ENCODE results near the gene BAG5.

Gene BAG5

DNA sequence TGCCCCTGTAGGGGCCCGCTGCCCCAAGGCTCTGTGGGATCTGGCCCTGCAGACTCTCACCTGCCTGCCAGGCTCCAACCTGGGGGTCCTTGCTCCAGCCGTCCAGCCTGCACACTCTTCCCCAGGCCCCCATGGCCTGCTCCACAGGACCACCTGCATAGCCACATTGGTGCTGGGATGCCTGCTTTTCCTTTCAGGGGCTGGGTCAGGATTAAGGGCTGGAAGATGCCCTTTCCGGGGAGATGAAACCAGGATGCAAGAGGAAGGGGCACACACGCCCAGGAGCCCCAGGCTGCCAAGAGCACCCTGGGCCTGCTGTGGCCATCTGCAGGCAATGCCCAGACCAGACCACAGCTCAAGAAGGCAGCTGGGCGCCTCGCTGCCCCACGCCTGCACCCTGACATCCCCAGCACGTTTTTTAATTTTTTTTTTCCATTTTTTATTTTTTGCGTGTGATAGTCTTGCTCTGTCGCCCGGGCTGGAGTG is 15.0 kb downstream of the BAG5 start:
- DNase-seq (ENCODE audit: extremely low spot score): no peak
- ChIA-PET CTCF (interaction anchor here (0.6 to 2.4 kb wide), 5 partner anchors 10 to 61 kb away, joined by 4 to 26 read pairs (median 6); no protein-coding TSS in a partner anchor), POLR2A (interaction anchor here (0.7 to 2.6 kb wide), 2 partner anchors 26 to 29 kb away, joined by 7 to 16 read pairs; no protein-coding TSS in a partner anchor)
- TF ChIP-seq SP1 (IDR thresholded peaks at IDR 0.05) (no peak), SUZ12 (IDR thresholded peaks at IDR 0.05) (no peak), FOXA1 (IDR thresholded peaks at IDR 0.05) (no peak), CTBP1 (IDR thresholded peaks at IDR 0.05; ENCODE audit: borderline replicate concordance) (no peak), ZNF384 (IDR thresholded peaks at IDR 0.05) (no peak), ARNT (IDR thresholded peaks at IDR 0.05) (no peak), HDGF (IDR thresholded peaks at IDR 0.05; ENCODE audit: borderline replicate concordance) (no peak), LEF1 (IDR thresholded peaks at IDR 0.05; ENCODE audit: borderline replicate concordance) (no peak), FOXK2 (IDR thresholded peaks at IDR 0.05) (no peak), L3MBTL2 (conservative IDR thresholded peaks at IDR 0.05) (no peak), BHLHE40 (IDR thresholded peaks at IDR 0.05; ENCODE audit: borderline replicate concordance) (no peak), FOXM1 (IDR thresholded peaks at IDR 0.05; ENCODE audit: borderline replicate concordance) (no peak)
- TF ChIP-seq, protein P1, sequence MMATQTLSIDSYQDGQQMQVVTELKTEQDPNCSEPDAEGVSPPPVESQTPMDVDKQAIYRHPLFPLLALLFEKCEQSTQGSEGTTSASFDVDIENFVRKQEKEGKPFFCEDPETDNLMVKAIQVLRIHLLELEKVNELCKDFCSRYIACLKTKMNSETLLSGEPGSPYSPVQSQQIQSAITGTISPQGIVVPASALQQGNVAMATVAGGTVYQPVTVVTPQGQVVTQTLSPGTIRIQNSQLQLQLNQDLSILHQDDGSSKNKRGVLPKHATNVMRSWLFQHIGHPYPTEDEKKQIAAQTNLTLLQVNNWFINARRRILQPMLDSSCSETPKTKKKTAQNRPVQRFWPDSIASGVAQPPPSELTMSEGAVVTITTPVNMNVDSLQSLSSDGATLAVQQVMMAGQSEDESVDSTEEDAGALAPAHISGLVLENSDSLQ (IDR thresholded peaks at IDR 0.05): no peak

GRCh38 chr14:103546652-103547454 is 15.6 kb downstream of the BAG5 start:
- ChIA-PET POLR2A (interaction anchor here (0.7 to 2.6 kb wide), 3 partner anchors 26 to 28 kb away, joined by 7 to 16 read pairs (median 14); no protein-coding TSS in a partner anchor), CTCF (interaction anchor here (0.6 to 2.4 kb wide), 7 partner anchors 11 to 60 kb away, joined by 3 to 26 read pairs (median 5); no protein-coding TSS in a partner anchor)
- DNase-seq (ENCODE audit: extremely low spot score): peak; percentile 85

GRCh38 chr14:103545915-103546651 is 16.4 kb downstream of the BAG5 start:
- POLR2A ChIA-PET: interaction anchor here (0.7 to 2.6 kb wide), 3 partner anchors 18 to 27 kb away, joined by 3 to 16 read pairs (median 14); no protein-coding TSS in a partner anchor
- TF ChIP-seq TARDBP (IDR thresholded peaks at IDR 0.05): no peak
- no peak for TF ChIP-seq FOXK2 (IDR thresholded peaks at IDR 0.05)
- TF ChIP-seq ZNF384 (IDR thresholded peaks at IDR 0.05): no peak
- TF ChIP-seq NFRKB (IDR thresholded peaks at IDR 0.05): no peak
- CTCF ChIA-PET: interaction anchor here (0.7 to 2.4 kb wide), 4 partner anchors 15 to 28 kb away, joined by 3 to 26 read pairs (median 4); no protein-coding TSS in a partner anchor
- no peak for DNase-seq (ENCODE audit: extremely low spot score)

More at GRCh38 chr14:103546652-103547454, 15.6 kb downstream of the BAG5 start:
- TF ChIP-seq SP1 (IDR thresholded peaks at IDR 0.05) (no peak), HDGF (IDR thresholded peaks at IDR 0.05; ENCODE audit: borderline replicate concordance) (peak; percentile 77; the same call in 1 of the 2 replicates), BHLHE40 (IDR thresholded peaks at IDR 0.05; ENCODE audit: borderline replicate concordance) (no peak)

GRCh38 chr14:103545219-103545914 is 17.1 kb downstream of the BAG5 start:
- ChIA-PET CTCF (interaction anchor here (1.1 to 2.4 kb wide), 3 partner anchors 16 to 27 kb away, joined by 3 to 26 read pairs (median 5); no protein-coding TSS in a partner anchor), POLR2A (interaction anchor here (0.7 to 2.6 kb wide), 3 partner anchors 18 to 27 kb away, joined by 3 to 16 read pairs (median 14); no protein-coding TSS in a partner anchor)
- DNase-seq (ENCODE audit: extremely low spot score): no peak
- no peak for TF ChIP-seq FOXK2 (IDR thresholded peaks at IDR 0.05)
- no peak for TF ChIP-seq HDGF (IDR thresholded peaks at IDR 0.05; ENCODE audit: borderline replicate concordance)
- no peak for TF ChIP-seq L3MBTL2 (conservative IDR thresholded peaks at IDR 0.05)
- no peak for TF ChIP-seq NFRKB (IDR thresholded peaks at IDR 0.05)
- TF ChIP-seq, protein P1 (IDR thresholded peaks at IDR 0.05): no peak
- no peak for TF ChIP-seq TARDBP (IDR thresholded peaks at IDR 0.05)
- no peak for TF ChIP-seq ZNF384 (IDR thresholded peaks at IDR 0.05)
- no peak for TF ChIP-seq SP1 (IDR thresholded peaks at IDR 0.05)

- POLR2A ChIA-PET: interaction anchor here (1.8 to 2.6 kb wide), 2 partner anchors 23 to 26 kb away, joined by 14 to 16 read pairs; no protein-coding TSS in a partner anchor
These were observed 17.9 kb downstream of the BAG5 start for GRCh38 chr14:103544388-103545218.

More at GRCh38 chr14:103544388-103545218, 17.9 kb downstream of the BAG5 start:
- TF ChIP-seq TARDBP (IDR thresholded peaks at IDR 0.05): no peak
- CTCF ChIA-PET: interaction anchor here (1.1 to 3.1 kb wide), 2 partner anchors 24 to 26 kb away, joined by 5 to 13 read pairs; no protein-coding TSS in a partner anchor
- DNase-seq (ENCODE audit: extremely low spot score): no peak
